ENCODE results near the gene CSKMT. TPM values are rescaled to one million over a fixed set of nuclear protein-coding genes. Genes with fewer than 3 reads are reported as not detected.

The CSKMT gene
- total RNA-seq, 1 experiment from 2014 or later = 63.5 TPM

DNA sequence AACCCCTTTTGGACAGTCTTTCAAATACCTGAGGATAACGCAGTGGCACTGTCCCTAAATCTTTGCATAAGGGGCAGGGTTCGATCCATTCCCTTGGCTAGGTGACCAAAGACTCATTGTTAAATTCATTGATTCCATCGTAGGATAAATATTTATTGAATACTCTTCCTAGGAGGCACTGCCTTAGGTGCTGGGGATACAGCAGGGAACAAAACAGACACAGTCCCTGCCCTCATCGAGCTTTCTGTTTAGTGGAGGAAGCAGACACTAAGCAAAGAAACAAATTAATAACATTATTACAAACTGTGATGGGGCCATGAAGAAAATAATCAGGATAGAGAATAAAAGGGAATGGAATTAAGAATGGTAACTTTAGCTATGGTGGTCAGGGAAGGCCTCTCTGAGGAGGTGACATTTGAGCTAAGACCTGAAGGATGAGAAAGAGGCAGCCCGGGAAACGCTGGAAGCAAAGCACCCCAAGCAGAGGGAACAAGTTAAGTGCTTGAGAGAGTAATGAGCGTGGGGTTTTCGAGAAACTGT is 44.0 kb upstream of the CSKMT start:
- H3K27me3 ChIP-seq (ENCODE audit: insufficient read depth, low read length) = no peaks in the 10 kb centered on the region
- H2AFZ ChIP-seq (ENCODE audit: low read depth, low read length, poor library complexity, severe bottlenecking) = no peak overlapping the region
- ChIA-PET POLR2A (interaction anchor here (0.8 to 3.0 kb wide), 7 partner anchors 8 to 44 kb away, joined by 3 to 19 read pairs (median 5); partner anchors contain the start of genes C11orf98, CSKMT, EML3 and GANAB), CTCF (interaction anchor here (0.7 to 3.0 kb wide), 6 partner anchors 9 to 226 kb away, joined by 3 to 16 read pairs (median 6); partner anchors contain the start of genes EML3, MTA2, ROM1 and TUT1), RAD21 (ENCODE audit: low non-redundant PET in 1 of 2, low total read pairs in 2 of 2, uncharacterized antibody in 2 of 2, unreplicated experiment in 2 of 2) (interaction anchor here in 1 of 2 experiments (1.1 kb wide), 1 partner anchor 19 kb away, joined by 3 read pairs; the partner anchor contains the start of gene MTA2)
- H3K79me2 ChIP-seq (ENCODE audit: insufficient read depth, low read length) = peaks cover 15% of the 10 kb centered on the region
- BruUV-seq (replicated peaks) = TSS peak; percentile 60
- H3K36me3 ChIP-seq (ENCODE audit: control insufficient read depth in 1 of 2, insufficient read depth in 2 of 2, low read length in 2 of 2) = peaks cover 8 to 11% of the 10 kb centered on the region in 2 experiments; a peak in 3 of 4 replicates
- H3K4me2 ChIP-seq (ENCODE audit: low read length) = peak overlapping the region; percentile 87
- H3K27ac ChIP-seq (ENCODE audit: low read depth, low read length) = peak overlapping the region; percentile 75
- no peaks in the 10 kb centered on the region for H4K20me1 ChIP-seq (ENCODE audit: insufficient read depth)
- no peak for DNase-seq (ENCODE audit: low read depth, low spot score)
- no peaks in the 10 kb centered on the region for H3K9me2 ChIP-seq (ENCODE audit: insufficient read depth)
- intact Hi-C loops (cut with micrococcal nuclease) = no loop called here
- H3K9ac ChIP-seq (ENCODE audit: low read length) = peak overlapping the region; percentile 94
- no peak for TF ChIP-seq SRF (IDR thresholded peaks at IDR 0.05; ENCODE audit: low read depth)
- TF ChIP-seq CBX3 (IDR thresholded peaks at IDR 0.05; ENCODE audit: low read depth) = no peak
- no peak for TF ChIP-seq ZNF274 (IDR thresholded peaks at IDR 0.05; ENCODE audit: low read depth, low read length)
- no peak for TF ChIP-seq EGR1 (IDR thresholded peaks at IDR 0.05; ENCODE audit: low read depth)
- no peak for TF ChIP-seq YY1 (IDR thresholded peaks at IDR 0.05; ENCODE audit: extremely low read depth, insufficient replicate concordance, low read depth, low read length)
- TF ChIP-seq, protein P1, sequence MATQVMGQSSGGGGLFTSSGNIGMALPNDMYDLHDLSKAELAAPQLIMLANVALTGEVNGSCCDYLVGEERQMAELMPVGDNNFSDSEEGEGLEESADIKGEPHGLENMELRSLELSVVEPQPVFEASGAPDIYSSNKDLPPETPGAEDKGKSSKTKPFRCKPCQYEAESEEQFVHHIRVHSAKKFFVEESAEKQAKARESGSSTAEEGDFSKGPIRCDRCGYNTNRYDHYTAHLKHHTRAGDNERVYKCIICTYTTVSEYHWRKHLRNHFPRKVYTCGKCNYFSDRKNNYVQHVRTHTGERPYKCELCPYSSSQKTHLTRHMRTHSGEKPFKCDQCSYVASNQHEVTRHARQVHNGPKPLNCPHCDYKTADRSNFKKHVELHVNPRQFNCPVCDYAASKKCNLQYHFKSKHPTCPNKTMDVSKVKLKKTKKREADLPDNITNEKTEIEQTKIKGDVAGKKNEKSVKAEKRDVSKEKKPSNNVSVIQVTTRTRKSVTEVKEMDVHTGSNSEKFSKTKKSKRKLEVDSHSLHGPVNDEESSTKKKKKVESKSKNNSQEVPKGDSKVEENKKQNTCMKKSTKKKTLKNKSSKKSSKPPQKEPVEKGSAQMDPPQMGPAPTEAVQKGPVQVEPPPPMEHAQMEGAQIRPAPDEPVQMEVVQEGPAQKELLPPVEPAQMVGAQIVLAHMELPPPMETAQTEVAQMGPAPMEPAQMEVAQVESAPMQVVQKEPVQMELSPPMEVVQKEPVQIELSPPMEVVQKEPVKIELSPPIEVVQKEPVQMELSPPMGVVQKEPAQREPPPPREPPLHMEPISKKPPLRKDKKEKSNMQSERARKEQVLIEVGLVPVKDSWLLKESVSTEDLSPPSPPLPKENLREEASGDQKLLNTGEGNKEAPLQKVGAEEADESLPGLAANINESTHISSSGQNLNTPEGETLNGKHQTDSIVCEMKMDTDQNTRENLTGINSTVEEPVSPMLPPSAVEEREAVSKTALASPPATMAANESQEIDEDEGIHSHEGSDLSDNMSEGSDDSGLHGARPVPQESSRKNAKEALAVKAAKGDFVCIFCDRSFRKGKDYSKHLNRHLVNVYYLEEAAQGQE (IDR thresholded peaks at IDR 0.05; ENCODE audit: low read depth) = no peak
- no peak for TF ChIP-seq POLR2A (IDR thresholded peaks at IDR 0.05; ENCODE audit: borderline replicate concordance, extremely low read depth, insufficient read depth, insufficient read length)
- TF ChIP-seq, protein P2, sequence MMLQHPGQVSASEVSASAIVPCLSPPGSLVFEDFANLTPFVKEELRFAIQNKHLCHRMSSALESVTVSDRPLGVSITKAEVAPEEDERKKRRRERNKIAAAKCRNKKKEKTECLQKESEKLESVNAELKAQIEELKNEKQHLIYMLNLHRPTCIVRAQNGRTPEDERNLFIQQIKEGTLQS (IDR thresholded peaks at IDR 0.05) = no peak
- TF ChIP-seq TCF7L2 (IDR thresholded peaks at IDR 0.05; ENCODE audit: borderline replicate concordance, extremely low read depth, insufficient read depth, insufficient read length) = no peak
- no peak for TF ChIP-seq POLR2AphosphoS5 (IDR thresholded peaks at IDR 0.05; ENCODE audit: low read depth, low read length)
- no peak for TF ChIP-seq EZH2 (IDR thresholded peaks at IDR 0.05)
- TF ChIP-seq ZFX (IDR thresholded peaks at IDR 0.05) = no peak
- no peak for TF ChIP-seq FOSL1 (IDR thresholded peaks at IDR 0.05; ENCODE audit: low read depth)
- H3K4me1 ChIP-seq (ENCODE audit: control insufficient read depth in 1 of 2, insufficient read depth in 2 of 2, low read length in 2 of 2) = peaks cover 12 to 20% of the 10 kb centered on the region in 2 experiments
- H3K4me3 ChIP-seq (replicated peaks in 1 of 2; ENCODE audit: low read depth in 1 of 2, low read length in 2 of 2) = peak overlapping the region; percentile 96 to 98
- ATAC-seq = no peak
- H3K9me3 ChIP-seq (ENCODE audit: control insufficient read depth in 1 of 2, insufficient read depth in 1 of 2, low read depth in 1 of 2, low read length in 2 of 2) = no peaks in the 10 kb centered on the region

All from HCT116 (cell line).